HG03342 (cell line): Measurements from ENCODE around the gene PIGB.
"Not testable (repeated sequence)": the region's sequence is repeated elsewhere in the genome, so short reads cannot be mapped to it uniquely, and the experiment has no call there.

ENCODE experiments used
- ATAC-seq: cut with Tn5 transposase; IDR thresholded peaks from one replicate; pipeline ENCODE4 v1.9.1; 2021; ENCODE audit warnings: mild to moderate bottlenecking, moderate library complexity; ENCODE audit not compliant: unreplicated experiment

The PIGB gene

GRCh38 chr15:55318588-55319494 lies at the start of gene PIGB, which contains the start of gene PIGBOS1:
PIGB (plus strand) TSS chr15:55319222; CDS start chr15:55319251, 29 bp downstream.
PIGBOS1 (minus strand) TSS chr15:55319123; CDS start chr15:55317792, 1,331 bp downstream.
- ATAC-seq = peak; percentile 87

- ATAC-seq = no peak
These were observed 48.7 kb upstream of the PIGB start for GRCh38 chr15:55270291-55270690.

- ATAC-seq = no peak
These were observed 42.7 kb upstream of the PIGB start for GRCh38 chr15:55276324-55276723.

- ATAC-seq = peak; percentile 55
These were observed 41.9 kb upstream of the PIGB start for GRCh38 chr15:55277116-55277564.

GRCh38 chr15:55277715-55278114 lies 41.3 kb upstream of the PIGB start:
- ATAC-seq = no peak

- ATAC-seq = no peak
These were observed 39.8 kb upstream of the PIGB start for GRCh38 chr15:55279100-55279745.

GRCh38 chr15:55279746-55280351 lies 39.2 kb upstream of the PIGB start:
- ATAC-seq = peak; percentile 70

- not testable (repeated sequence) for ATAC-seq
These were observed 38.4 kb upstream of the PIGB start for GRCh38 chr15:55280589-55280988.

GRCh38 chr15:55281517-55282228 lies 37.3 kb upstream of the PIGB start:
- no peak for ATAC-seq

- ATAC-seq = no peak
These were observed 36.7 kb upstream of the PIGB start for GRCh38 chr15:55282284-55282833.

- ATAC-seq = no peak
These were observed 35.5 kb upstream of the PIGB start for GRCh38 chr15:55283379-55284147.

GRCh38 chr15:55284426-55284825 lies 34.6 kb upstream of the PIGB start:
- no peak for ATAC-seq

- not testable (repeated sequence) for ATAC-seq
These were observed 32.4 kb upstream of the PIGB start for GRCh38 chr15:55286442-55287189.

GRCh38 chr15:55288006-55288717 lies 30.9 kb upstream of the PIGB start:
- no peak for ATAC-seq

GRCh38 chr15:55289011-55289745 lies 29.8 kb upstream of the PIGB start:
- peak; percentile 29 for ATAC-seq

- ATAC-seq = peak; percentile 67
These were observed 29.1 kb upstream of the PIGB start, which contains the start of gene RAB27A for GRCh38 chr15:55289746-55290527. RAB27A (minus strand) TSS chr15:55289813; CDS start chr15:55234934, 54,879 bp downstream.
